Measurements from ENCODE around the gene PTPRB.

- TF ChIP-seq CTCF (IDR thresholded peaks at IDR 0.05; ENCODE audit: low read depth, low read length, poor library complexity, severe bottlenecking): no peak
- TF ChIP-seq EZH2phosphoT487 (IDR thresholded peaks at IDR 0.05; ENCODE audit: borderline replicate concordance, low read length): no peak
Measured at GRCh38 chr12:70628701-70629480, 8.3 kb downstream of the PTPRB start.

Data from DOHH2 (cell line).